Measurements from ENCODE around the gene LRRC23. TPM values are rescaled to one million over a fixed set of nuclear protein-coding genes. Genes with fewer than 3 reads are reported as not detected.
A peak's percentile ranks its signal among the peaks of the same experiment; 100 is the strongest.

LRRC23 gene
- total and polyA plus RNA-seq, 9 of the 15 experiments (the other 6 are each of a cell fraction or from before 2014, with no cell fraction given), result 2.2 to 7.0 (median 3.0) TPM

DNA sequence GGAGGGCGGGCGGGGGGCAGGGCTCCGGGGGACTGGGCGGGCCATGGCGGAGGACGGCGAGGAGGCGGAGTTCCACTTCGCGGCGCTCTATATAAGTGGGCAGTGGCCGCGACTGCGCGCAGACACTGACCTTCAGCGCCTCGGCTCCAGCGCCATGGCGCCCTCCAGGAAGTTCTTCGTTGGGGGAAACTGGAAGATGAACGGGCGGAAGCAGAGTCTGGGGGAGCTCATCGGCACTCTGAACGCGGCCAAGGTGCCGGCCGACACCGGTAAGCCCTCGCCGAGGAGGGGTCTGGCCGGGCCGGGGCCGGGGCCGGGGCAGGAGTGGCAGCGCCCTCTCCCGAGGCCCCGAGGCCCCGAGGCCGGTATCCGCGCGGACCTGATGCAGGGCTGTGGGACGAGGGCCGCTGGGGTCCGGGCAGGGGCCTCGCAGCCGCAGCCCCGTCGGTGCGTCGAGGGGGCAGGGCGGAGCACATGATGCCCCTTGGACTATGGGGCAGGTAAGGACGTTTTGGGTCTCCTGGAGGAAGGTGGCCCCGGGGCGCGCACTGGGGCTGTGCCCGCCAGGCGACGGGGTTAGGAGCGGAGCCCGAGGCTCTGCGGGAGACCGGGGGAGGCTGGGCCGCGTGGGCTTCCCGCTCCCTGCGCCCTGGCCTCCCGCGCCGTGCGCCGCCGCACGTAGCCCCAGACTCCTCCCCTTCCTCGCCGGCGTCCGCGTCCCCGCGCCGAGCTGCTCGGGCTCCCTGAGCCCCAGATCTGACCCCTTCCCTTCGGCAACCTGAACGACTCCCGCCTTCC is 37.0 kb upstream of the LRRC23 start, which contains the start of gene TPI1 (continued):
- TF ChIP-seq TSHZ1 (CRISPR knock-in tag; IDR thresholded peaks at IDR 0.05), result no peak
- TF ChIP-seq, protein P1, sequence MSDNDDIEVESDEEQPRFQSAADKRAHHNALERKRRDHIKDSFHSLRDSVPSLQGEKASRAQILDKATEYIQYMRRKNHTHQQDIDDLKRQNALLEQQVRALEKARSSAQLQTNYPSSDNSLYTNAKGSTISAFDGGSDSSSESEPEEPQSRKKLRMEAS (CRISPR knock-in tag; IDR thresholded peaks at IDR 0.05), result no peak; the same call in 1 of the 2 replicates
- TF ChIP-seq SMARCC2 (IDR thresholded peaks at IDR 0.05; ENCODE audit: low read depth), result no peak
- no peak for TF ChIP-seq SIX5 (IDR thresholded peaks at IDR 0.05; ENCODE audit: borderline replicate concordance in 1 of 2, insufficient read depth in 1 of 2, low read depth in 1 of 2, low read length in 2 of 2)
- peak; percentile 94 for TF ChIP-seq POLR2G (IDR thresholded peaks at IDR 0.05; ENCODE audit: low read depth, low read length)
- TF ChIP-seq TAL1 (IDR thresholded peaks at IDR 0.05), result no peak
- peak; percentile 64 for TF ChIP-seq NELFE (IDR thresholded peaks at IDR 0.05; ENCODE audit: insufficient read depth, insufficient read length)
- TF ChIP-seq JUN (IDR thresholded peaks at IDR 0.05; ENCODE audit: borderline replicate concordance, low read depth, low read length), result no peak
- TF ChIP-seq JUN (CRISPR knock-in tag; IDR thresholded peaks at IDR 0.05; ENCODE audit: borderline replicate concordance), result no peak
- TF ChIP-seq, protein P2, sequence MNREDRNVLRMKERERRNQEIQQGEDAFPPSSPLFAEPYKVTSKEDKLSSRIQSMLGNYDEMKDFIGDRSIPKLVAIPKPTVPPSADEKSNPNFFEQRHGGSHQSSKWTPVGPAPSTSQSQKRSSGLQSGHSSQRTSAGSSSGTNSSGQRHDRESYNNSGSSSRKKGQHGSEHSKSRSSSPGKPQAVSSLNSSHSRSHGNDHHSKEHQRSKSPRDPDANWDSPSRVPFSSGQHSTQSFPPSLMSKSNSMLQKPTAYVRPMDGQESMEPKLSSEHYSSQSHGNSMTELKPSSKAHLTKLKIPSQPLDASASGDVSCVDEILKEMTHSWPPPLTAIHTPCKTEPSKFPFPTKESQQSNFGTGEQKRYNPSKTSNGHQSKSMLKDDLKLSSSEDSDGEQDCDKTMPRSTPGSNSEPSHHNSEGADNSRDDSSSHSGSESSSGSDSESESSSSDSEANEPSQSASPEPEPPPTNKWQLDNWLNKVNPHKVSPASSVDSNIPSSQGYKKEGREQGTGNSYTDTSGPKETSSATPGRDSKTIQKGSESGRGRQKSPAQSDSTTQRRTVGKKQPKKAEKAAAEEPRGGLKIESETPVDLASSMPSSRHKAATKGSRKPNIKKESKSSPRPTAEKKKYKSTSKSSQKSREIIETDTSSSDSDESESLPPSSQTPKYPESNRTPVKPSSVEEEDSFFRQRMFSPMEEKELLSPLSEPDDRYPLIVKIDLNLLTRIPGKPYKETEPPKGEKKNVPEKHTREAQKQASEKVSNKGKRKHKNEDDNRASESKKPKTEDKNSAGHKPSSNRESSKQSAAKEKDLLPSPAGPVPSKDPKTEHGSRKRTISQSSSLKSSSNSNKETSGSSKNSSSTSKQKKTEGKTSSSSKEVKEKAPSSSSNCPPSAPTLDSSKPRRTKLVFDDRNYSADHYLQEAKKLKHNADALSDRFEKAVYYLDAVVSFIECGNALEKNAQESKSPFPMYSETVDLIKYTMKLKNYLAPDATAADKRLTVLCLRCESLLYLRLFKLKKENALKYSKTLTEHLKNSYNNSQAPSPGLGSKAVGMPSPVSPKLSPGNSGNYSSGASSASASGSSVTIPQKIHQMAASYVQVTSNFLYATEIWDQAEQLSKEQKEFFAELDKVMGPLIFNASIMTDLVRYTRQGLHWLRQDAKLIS (CRISPR knock-in tag; IDR thresholded peaks at IDR 0.05), result peak; percentile 93; the same call in 1 of the 2 replicates
- TF ChIP-seq HDAC1 (IDR thresholded peaks at IDR 0.05), result peak in 1 of 2 experiments; percentile 41; a peak in 1 of 4 replicates
- peak; percentile 89 for TF ChIP-seq CCNT2 (IDR thresholded peaks at IDR 0.05; ENCODE audit: borderline replicate concordance, extremely low read depth, insufficient read length, low read depth, low read length)
- peak; percentile 67; the same call in 1 of the 2 replicates for TF ChIP-seq MBD2 (IDR thresholded peaks at IDR 0.05; ENCODE audit: borderline replicate concordance, low read depth)
- no peak for TF ChIP-seq CBX5 (IDR thresholded peaks at IDR 0.05; ENCODE audit: borderline replicate concordance, low read depth)
- TF ChIP-seq TAF9B (IDR thresholded peaks at IDR 0.05; ENCODE audit: partially characterized antibody), result peak; percentile 71
- TF ChIP-seq ILK (tag; IDR thresholded peaks at IDR 0.05; ENCODE audit: borderline replicate concordance, low read depth), result no peak
- no peak for TF ChIP-seq IFI16 (CRISPR knock-in tag; IDR thresholded peaks at IDR 0.05)
- TF ChIP-seq ELF2 (CRISPR knock-in tag; IDR thresholded peaks at IDR 0.05), result 0 out of 2 replicates have a peak, but pooled peaks have one; percentile 39
- TF ChIP-seq GTF2B (IDR thresholded peaks at IDR 0.05; ENCODE audit: extremely low read depth, insufficient read length), result peak; percentile 44
